ENCODE data around the gene OR52D1.

DNA sequence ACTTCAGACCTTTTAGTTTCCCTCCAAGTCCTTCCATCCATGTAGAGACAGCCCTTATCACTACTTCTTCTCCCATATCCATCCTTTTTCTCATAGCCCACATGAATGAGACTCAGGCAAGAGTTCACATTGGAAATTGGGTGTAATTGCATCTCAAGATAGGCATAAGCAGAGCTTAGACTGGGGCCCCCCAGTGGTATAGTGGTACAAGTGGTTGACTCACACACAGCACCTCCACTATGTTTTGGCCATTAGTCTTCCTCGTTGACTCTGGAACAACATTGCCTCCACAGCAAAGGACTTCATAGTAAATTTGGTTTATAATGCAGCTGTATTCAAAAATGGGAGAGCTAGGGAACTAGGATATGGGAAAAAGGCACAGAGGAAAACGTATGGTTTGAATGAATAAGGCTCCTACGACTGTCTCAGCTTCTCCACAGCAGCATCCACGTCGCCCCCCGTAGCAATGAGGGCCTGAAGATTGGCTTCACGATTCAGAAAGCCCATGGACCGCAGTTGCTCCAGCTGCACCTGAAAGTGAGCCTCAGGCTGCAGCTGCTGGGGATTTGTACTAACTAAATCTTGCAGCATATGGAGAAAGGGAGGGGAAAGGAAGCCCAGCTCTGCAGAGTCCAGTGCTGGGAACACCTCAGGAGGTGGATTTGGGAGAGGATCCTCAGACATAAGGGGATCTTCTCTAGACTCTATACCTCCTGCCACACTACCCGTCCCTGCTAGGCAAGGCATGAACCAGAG, 18.9 kb downstream of the OR52D1 start:
- TF ChIP-seq EP300 (IDR thresholded peaks at IDR 0.05) (no peak), POLR2A (IDR thresholded peaks at IDR 0.05) (no peak)

Measured in suprapubic skin (tissue), 2 donors.